HG03442 (cell line): ENCODE results near the gene NIPBL.
"Not testable (repeated sequence)": the region's sequence is repeated elsewhere in the genome, so short reads cannot be mapped to it uniquely, and the experiment has no call there.

Source experiments
- ATAC-seq: cut with Tn5 transposase; IDR thresholded peaks from one replicate; pipeline ENCODE4 v1.9.1; 2021; ENCODE audit warnings: mild to moderate bottlenecking, moderate library complexity; ENCODE audit not compliant: unreplicated experiment

Gene NIPBL

DNA sequence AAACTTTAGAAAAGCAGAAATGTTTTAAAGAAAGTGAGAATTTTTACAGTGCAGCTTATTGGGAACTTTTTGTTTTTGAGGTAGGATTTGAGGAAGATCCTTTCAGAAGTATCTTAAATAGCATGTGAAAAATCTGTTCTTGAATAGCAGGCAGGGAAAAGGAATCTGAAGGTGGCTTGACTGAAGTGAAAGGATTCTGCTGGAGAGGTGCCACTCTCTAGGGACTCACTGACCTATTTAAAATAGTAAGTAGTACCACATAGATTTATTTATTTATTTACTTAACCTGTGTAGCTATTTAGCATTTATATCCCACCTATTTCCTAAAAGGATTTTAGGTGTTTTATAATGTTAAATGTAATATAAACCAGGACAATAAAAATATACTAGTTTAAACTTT, 69.1 kb downstream of the NIPBL start:
- ATAC-seq, result no peak

DNA sequence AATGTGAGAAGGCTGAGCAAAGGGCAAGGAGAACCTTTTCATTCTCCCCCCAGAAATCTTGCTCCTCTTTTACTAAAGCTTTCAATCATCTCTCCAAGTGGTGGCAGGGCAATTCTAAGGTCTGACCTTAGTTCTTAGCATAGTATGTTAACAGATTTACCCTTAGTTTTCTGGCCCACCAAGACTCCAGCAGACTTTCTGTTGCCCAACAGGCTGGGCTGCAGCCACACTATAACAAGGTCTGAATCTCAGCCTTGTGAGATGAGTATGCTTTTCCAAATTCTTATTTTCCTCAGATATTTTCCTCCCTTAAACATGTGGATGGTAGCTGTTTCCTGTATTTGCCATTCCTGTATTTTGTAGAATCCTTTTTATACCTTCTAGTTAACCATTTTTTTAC, 69.5 kb downstream of the NIPBL start:
- ATAC-seq, result no peak

DNA sequence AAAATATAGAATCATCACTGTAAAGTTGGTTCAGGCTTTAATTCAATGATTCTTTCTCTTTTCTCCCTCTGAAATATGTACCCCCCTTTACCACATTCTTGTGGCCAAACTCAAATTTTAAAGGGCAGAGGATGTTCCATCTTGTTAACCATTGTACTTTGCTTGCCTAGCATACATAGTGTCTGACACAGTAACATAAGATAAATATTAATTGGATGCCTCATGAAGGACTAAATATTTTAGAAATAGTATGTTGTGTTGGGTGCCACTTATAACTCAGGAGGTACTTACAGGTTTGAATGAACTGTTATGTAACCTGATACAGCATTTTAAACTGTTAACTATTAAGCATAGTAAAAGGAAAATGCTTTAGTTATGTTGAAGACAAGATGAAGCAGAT, 71.5 kb downstream of the NIPBL start:
- ATAC-seq, result no peak

DNA sequence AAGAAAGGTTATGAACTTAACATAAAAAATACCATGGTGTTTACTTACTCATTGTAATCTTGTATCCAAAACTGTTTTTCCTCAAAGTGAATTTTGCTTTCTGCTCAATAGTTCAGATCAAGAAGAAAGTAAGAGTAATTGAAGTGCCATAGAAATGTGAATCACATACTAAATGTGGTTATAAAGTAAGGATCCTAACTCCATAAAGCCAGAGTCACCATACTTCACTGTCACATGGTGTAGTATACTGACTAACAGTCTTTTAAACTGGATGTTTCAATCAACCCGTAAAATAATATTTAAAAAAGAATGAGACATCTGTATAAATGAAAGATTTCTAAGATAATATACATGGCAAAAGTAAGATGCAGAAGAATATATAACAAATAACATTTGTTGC, 72.1 kb downstream of the NIPBL start:
- no peak for ATAC-seq

- no peak for ATAC-seq
Measured at GRCh38 chr5:36949593-36949992, 73.0 kb downstream of the NIPBL start.

- ATAC-seq, result no peak
Measured at GRCh38 chr5:36950586-36951457, 74.3 kb downstream of the NIPBL start.

GRCh38 chr5:36953043-36953442, 76.5 kb downstream of the NIPBL start:
- ATAC-seq, result no peak

DNA sequence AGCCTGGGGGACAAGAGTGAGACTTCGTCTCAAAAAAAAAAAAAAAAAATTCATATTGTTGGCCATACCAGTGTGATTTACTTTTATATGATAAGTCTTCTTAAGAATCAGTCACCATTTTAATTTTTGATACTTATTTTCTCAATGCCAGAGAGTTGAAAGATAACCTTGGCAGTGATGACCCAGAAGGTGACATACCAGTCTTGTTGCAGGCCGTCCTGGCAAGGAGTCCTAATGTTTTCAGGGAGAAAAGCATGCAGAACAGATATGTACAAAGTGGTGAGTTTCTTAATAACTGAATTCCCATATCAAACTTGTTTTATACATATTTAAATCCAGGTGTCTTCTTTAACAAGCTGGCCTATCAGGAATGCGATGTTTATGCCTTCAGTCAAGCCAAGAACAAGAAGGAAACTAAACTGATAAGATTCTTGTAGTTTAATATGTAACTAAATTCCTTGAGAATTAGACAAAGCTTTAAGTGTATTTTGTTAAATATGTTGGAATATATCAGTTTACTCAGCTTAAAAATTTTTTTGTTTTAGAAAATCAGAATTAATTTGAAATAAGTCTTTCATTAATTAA, 81.5 kb downstream of the NIPBL start:
- ATAC-seq, result no peak

DNA sequence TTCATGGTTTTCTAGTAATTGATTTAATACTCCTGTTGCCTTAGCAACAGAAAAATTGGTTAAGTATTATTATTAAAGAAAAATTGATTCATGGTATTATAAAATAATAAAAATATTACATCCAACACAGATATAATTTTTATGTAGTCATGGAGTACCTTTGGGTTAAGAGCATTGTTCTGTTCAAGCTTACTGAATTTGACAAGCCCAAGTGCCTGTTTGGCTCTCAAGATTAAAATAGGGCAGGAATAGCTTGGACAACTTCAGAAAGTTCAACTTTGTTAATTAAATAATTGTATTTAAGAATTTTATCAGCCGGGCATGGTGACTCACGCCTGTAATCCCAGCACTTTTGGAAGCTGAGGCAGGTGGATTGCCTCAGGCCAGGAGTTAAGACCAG, 82.0 kb downstream of the NIPBL start:
- ATAC-seq, result no peak

- ATAC-seq, result no peak
Measured at GRCh38 chr5:36965179-36965578, 88.6 kb downstream of the NIPBL start.

GRCh38 chr5:36969700-36970395, 93.3 kb downstream of the NIPBL start:
- ATAC-seq, result no peak

GRCh38 chr5:36978196-36978595, 101.6 kb downstream of the NIPBL start:
- ATAC-seq, result no peak

- no peak for ATAC-seq
Measured at GRCh38 chr5:36982146-36982545, 105.6 kb downstream of the NIPBL start.

GRCh38 chr5:36985387-36985786, 108.8 kb downstream of the NIPBL start:
- ATAC-seq, result no peak

GRCh38 chr5:36988396-36988795, 111.8 kb downstream of the NIPBL start:
- no peak for ATAC-seq

DNA sequence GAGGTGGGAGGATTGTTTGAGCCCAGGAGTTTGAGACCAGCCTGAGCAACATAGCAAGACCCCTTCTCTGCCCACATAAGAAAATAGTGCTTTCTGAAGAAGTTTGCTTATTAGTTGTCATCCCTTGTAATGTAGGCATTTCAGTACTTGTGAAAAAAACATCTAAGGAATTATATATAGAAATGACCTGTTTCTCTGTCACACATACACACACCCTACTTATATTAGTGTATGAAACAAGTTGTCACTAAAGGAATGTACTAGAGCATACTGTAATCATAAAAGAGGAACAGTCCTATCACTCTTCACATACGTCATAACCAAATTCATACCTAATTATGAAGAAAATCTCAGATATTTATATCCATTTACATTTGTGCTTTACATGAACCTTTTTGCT, 122.0 kb downstream of the NIPBL start:
- ATAC-seq, result no peak

- ATAC-seq, result no peak
Measured at GRCh38 chr5:37002176-37002751, 125.7 kb downstream of the NIPBL start.

GRCh38 chr5:37005252-37005651, 128.7 kb downstream of the NIPBL start:
- ATAC-seq, result no peak

GRCh38 chr5:37005946-37006540, 129.5 kb downstream of the NIPBL start:
- no peak for ATAC-seq

DNA sequence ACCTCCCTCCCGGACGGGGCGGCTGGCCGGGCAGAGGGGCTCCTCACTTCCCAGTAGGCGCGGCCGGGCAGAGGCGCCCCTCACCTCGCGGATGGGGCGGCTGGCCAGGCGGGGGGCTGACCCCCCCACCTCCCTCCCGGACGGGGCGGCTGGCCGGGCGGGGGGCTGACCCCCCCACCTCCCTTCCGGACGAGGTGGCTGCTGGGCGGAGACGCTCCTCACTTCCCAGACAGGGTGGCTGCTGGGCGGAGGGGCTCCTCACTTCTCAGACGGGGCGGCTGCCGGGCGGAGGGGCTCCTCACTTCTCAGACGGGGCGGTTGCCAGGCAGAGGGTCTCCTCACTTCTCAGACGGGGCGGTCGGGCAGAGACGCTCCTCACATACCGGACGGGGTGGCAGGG, 136.6 kb downstream of the NIPBL start:
- ATAC-seq, result not testable (repeated sequence)

- ATAC-seq, result no peak
Measured at GRCh38 chr5:37014321-37014720, 137.8 kb downstream of the NIPBL start.
